SK-N-SH (cell line): ENCODE results near the gene PLCB1.

Source experiments
- CHD2 ChIP-seq: fragments of 150-350 bp; IDR thresholded peaks from 2 replicates; pipeline ENCODE4 v1.6.1; 2018; ENCODE audit warnings: low read length; ENCODE audit not compliant: partially characterized antibody
- EP300 ChIP-seq, 2 experiments: IDR thresholded peaks; 2 replicates each; pipeline versions ENCODE4 v1.4.0 to v1.6.1; 2012; ENCODE audit warnings: borderline replicate concordance in 1 of 2, low read depth in 1 of 2, low read length in 1 of 2
- FOSL2 ChIP-seq: IDR thresholded peaks from 2 replicates; pipeline ENCODE4 v1.4.0; 2012; ENCODE audit warnings: low read depth, mild to moderate bottlenecking, moderate library complexity, borderline replicate concordance
- GABPA ChIP-seq: IDR thresholded peaks from 2 replicates; pipeline ENCODE4 v1.4.0; 2012; ENCODE audit warnings: low read depth, mild to moderate bottlenecking
- MAX ChIP-seq: IDR thresholded peaks from 2 replicates; pipeline ENCODE4 v1.4.0; 2012; ENCODE audit warnings: low read depth
- NFIC ChIP-seq: IDR thresholded peaks from 2 replicates; pipeline ENCODE4 v1.4.0; 2012; ENCODE audit warnings: borderline replicate concordance
- NRF1 ChIP-seq: IDR thresholded peaks from 2 replicates; pipeline ENCODE4 v1.6.1; 2012; ENCODE audit warnings: low read depth, mild to moderate bottlenecking, low read length
- POLR2AphosphoS5 ChIP-seq: IDR thresholded peaks from 2 replicates; pipeline ENCODE4 v1.6.1; 2012; ENCODE audit warnings: low read depth, low read length
- RFX5 ChIP-seq: IDR thresholded peaks from 2 replicates; pipeline ENCODE4 v1.6.1; 2012; ENCODE audit warnings: mild to moderate bottlenecking, improper control_type of control experiment, low read length
- SMC3 ChIP-seq: IDR thresholded peaks from 2 replicates; pipeline ENCODE4 v1.6.1; 2012; ENCODE audit warnings: low read depth, low read length, improper control_type of control experiment
- TAF1 ChIP-seq: IDR thresholded peaks from 2 replicates; pipeline ENCODE4 v1.6.1; 2012; ENCODE audit warnings: low read depth, mild to moderate bottlenecking, low read length, moderate library complexity, borderline replicate concordance
- TCF12 ChIP-seq: IDR thresholded peaks from 2 replicates; pipeline ENCODE4 v1.4.0; 2012
- YY1 ChIP-seq: IDR thresholded peaks from 2 replicates; pipeline ENCODE4 v1.4.0; 2012; ENCODE audit warnings: low read depth, mild to moderate bottlenecking
- TF ChIP-seq, protein P1 (sequence below): fragments of 200-600 bp; sonication (generic); IDR thresholded peaks from 2 replicates; pipeline ENCODE4 v1.6.1; 2017; ENCODE audit warnings: antibody characterized with exemption, mild to moderate bottlenecking, moderate library complexity

GRCh38 chr20:8386991-8387390, 254.9 kb downstream of the PLCB1 start:
- TF ChIP-seq, protein P1, sequence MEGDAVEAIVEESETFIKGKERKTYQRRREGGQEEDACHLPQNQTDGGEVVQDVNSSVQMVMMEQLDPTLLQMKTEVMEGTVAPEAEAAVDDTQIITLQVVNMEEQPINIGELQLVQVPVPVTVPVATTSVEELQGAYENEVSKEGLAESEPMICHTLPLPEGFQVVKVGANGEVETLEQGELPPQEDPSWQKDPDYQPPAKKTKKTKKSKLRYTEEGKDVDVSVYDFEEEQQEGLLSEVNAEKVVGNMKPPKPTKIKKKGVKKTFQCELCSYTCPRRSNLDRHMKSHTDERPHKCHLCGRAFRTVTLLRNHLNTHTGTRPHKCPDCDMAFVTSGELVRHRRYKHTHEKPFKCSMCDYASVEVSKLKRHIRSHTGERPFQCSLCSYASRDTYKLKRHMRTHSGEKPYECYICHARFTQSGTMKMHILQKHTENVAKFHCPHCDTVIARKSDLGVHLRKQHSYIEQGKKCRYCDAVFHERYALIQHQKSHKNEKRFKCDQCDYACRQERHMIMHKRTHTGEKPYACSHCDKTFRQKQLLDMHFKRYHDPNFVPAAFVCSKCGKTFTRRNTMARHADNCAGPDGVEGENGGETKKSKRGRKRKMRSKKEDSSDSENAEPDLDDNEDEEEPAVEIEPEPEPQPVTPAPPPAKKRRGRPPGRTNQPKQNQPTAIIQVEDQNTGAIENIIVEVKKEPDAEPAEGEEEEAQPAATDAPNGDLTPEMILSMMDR, result no peak
- TF ChIP-seq EP300 (IDR thresholded peaks at IDR 0.05; ENCODE audit: borderline replicate concordance in 1 of 2, low read depth in 1 of 2, low read length in 1 of 2), result no peak
- no peak for TF ChIP-seq RFX5
- TF ChIP-seq NRF1, result no peak
- TF ChIP-seq TCF12, result no peak
- no peak for TF ChIP-seq POLR2AphosphoS5
- TF ChIP-seq FOSL2, result no peak
- no peak for TF ChIP-seq YY1
- TF ChIP-seq SMC3, result no peak
- no peak for TF ChIP-seq NFIC
- TF ChIP-seq GABPA, result no peak
- TF ChIP-seq TAF1, result no peak
- no peak for TF ChIP-seq MAX
- no peak for TF ChIP-seq CHD2
